HG02973 (cell line): ENCODE results near the gene SMIM3.
A peak's percentile ranks its signal among the peaks of the same experiment; 100 is the strongest.
"Not testable (repeated sequence)": the region's sequence is repeated elsewhere in the genome, so short reads cannot be mapped to it uniquely, and the experiment has no call there.

ENCODE experiments used
- ATAC-seq: cut with Tn5 transposase; IDR thresholded peaks from one replicate; pipeline ENCODE4 v1.9.1; 2021; ENCODE audit warnings: moderate library complexity; ENCODE audit not compliant: unreplicated experiment

Gene SMIM3, protein sequence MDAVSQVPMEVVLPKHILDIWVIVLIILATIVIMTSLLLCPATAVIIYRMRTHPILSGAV

DNA sequence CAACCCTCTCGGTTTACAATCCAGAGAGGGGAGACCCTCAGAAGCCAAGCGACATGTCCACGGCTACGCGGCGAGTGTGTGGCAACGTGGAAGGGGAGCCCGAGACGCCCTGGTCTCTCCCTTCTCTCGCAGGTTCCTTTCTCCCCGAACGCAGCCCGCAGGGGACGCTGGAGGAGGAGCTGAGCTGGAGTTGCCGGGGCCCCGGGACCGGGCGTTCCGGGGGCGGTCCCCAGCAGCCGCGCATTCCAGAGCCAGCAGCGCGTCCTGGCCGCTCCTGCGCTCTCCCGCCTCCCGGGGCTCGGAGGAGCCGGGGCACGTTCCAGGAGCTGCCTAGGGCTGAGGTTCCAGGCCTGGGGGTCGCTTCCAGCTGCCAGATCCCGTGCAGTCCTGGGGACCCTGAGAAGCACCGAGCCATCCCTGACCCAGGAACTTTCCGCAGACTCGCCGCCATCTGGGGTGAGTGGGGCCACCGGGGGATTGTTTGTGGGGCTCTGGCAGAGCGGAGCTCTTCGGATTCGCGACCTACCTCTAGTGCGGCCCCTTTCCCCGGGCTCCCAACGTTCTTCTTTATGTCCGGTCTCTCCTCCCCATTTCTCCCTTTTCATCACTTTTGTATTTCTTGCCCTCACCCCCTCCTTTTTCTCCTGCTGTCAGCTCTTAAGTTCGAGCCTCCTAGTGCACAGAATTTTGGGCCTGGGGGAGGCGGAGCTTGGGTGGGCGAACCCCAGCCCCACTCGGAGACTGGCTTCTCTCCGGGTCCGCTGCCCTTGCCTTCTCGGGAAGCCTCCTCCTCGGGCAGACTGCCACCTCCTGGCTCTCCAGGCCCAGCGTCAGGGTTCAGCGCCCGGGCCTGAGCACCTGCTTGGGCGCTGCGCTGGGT, at the start of gene SMIM3:
SMIM3 (plus strand) TSS at position 241 of the 880 bp plus-strand sequence. CDS start 16,684 bp downstream, outside the sequence.
- ATAC-seq = peak; percentile 34

DNA sequence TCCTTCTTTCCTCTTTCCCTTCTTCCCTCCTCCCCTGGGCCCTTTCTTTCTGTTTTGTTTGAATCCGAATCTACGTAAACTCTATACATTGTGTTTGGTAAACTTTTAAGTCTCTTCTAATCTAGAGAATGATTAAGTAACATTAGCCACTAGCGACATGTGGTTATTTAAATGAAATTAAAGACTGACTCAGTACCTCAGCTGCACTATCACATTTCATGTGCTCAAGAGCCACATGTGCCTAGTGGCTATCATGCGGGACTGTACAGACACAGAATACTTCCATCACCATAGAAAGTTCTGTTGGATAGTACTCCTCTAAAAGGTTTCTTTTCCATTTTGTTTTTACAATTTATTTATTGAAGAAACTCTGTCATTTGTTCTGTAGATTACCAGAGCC, 48.7 kb upstream of the SMIM3 start:
- ATAC-seq = no peak

DNA sequence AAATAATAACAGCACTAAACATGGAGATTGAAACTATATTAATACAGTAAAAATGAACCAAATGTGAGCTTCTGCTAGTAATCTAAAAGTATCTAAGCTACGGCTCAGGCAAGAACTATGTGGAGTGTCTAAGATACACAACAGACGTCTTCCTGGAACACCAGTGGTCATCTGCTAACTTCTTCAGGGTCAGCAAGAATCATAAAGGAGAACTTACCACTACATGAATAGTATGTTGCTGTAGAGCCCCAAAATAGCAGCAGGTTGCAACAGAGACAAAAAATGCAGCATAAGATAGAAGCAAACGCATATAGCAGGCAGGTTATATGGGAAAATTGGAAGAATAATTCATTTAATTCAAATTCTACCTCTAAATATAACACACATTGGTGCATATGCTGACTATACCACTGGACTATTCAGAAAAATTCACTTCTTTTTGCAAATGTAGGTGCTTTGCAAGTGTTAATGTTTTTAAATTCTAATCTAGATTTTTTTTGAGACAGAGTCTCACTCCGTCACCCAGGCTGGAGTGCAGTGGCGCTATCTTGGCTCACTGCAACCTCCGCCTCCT, 46.8 kb upstream of the SMIM3 start:
- ATAC-seq = no peak

DNA sequence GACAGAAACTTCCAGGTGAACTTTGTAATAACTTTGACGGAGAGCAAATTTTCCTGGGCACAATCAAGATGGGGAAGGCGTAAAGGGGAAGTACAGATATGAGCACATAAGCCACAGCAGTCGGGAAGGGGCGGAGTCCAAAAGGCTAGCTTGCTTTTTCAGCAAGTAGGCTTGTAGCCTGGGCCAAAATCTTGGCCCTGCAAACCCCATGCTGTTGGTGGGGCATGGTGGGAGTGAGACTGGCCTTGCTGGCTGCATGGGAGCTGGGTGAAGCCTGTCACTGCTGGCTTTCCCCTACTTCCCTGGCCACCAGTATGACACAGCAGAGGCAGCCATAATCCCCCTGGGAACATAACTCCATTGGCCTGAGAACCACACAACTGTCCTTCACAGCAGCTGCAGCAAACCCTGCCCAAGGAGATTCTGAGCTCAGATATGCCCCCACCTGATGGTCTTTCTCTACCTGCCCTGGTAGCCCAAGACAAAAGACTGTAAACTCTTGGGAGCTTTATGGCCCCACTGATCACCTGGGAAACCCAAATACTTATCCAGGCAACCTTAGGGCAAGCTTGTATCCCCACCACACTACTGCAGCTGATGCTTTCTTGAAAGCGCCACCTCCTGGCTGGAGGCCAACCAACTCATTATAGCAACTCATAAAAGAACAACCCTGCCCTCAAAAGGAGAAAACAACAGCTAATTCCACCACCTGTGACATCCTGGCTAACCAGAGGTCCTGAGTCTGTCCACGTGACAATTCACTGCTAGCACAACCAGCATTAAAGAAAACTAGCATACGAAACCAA, 43.8 kb upstream of the SMIM3 start:
- peak; percentile 93 for ATAC-seq

DNA sequence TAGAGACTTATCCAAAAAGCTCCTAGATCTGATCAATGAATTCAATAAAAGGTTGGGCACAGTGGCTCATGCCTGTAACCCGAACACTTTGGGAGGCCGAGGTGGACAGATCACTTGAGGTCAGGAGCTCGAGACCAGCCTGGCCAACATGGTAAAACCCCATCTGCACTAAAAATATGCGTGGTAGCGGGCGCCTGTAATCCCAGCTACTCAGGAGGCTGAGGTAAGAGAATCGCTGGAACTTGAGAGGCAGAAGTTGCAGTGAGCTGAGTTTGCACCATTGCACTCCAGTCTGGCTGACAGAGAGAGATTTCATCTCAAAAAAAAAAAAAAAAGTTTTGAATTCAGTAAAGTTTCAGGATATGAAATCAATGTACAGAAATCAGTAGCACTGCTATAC, 39.7 kb upstream of the SMIM3 start:
- ATAC-seq = no peak

DNA sequence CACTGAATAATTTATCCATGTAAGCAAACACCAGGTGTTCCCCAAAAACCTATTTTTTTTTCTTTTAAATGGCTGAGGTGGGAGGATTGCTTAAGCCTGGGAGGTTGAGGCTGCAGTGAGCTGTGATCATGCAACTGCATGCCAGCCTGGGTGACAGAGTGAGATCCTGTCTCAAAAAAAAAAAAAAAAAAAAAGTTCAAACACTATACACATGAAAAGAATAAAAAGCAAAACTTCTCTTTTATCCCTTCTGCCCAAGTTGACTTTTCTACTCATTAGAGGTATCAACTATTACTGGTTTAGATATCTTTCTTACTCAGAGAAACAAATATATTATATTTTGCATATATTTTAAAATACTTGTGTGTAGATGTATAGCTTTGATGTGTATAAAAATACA, 37.6 kb upstream of the SMIM3 start:
- no peak for ATAC-seq

DNA sequence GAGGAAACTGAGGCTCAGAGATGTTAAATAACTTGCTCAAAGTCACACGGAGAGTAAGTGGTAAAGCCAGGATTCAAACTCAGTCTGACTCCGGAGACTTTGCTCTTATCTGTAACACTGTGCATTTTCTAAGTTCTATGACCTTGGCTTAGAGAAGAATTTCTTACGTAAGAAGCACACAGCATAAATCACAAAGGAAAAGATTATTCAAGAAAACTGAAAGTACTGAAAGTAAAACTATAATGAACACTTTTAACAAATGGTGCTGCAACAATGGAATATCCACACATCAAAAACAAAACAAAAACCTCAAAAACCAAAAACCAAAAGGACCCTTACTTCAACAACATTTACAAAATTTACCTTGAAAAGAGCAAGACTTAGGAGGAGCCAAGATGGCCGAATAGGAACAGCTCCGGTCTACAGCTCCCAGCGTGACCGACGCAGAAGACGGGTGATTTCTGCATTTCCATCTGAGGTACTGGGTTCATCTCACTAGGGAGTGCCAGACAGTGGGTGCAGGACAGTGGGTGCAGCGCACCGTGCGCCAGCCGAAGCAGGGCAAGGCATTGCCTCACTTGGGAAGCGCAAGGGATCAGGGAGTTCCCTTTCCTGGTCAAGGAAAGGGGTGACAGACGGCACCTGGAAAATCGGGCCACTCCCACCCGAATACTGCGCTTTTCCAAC, 36.0 kb upstream of the SMIM3 start:
- ATAC-seq = not testable (repeated sequence)

DNA sequence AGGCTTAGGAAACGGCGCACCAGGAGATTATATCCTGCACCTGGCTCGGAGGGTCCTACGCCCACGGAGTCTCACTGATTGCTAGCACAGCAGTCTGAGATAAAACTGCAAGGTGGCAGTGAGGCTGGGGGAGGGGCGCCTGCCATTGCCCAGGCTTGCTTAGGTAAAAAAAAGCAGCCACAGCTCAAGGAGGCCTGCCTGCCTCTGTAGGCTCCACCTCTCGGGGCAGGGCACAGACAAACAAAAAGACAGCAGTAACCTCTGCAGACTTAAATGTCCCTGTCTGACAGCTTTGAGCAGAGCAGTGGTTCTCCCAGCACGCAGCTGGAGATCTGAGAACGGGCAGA, 35.4 kb upstream of the SMIM3 start:
- not testable (repeated sequence) for ATAC-seq

DNA sequence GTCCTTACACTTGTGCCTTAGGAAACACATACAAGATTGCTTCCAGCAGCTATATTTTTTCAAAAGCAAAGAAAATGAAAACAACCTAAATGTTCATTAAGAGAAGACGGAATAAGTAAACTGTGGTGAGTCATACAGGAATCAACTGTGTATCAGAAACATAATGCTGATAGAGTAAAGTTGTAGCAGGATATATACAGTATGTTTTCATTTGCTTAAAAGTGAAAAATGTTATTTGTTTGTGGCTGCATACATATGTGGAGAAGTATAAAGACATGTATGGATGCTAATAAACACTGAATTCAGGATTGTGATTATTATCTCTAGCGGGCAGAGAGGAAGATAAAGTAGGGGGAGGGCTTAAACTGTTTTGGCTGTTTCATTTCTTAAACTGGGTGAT, 28.1 kb upstream of the SMIM3 start:
- no peak for ATAC-seq

DNA sequence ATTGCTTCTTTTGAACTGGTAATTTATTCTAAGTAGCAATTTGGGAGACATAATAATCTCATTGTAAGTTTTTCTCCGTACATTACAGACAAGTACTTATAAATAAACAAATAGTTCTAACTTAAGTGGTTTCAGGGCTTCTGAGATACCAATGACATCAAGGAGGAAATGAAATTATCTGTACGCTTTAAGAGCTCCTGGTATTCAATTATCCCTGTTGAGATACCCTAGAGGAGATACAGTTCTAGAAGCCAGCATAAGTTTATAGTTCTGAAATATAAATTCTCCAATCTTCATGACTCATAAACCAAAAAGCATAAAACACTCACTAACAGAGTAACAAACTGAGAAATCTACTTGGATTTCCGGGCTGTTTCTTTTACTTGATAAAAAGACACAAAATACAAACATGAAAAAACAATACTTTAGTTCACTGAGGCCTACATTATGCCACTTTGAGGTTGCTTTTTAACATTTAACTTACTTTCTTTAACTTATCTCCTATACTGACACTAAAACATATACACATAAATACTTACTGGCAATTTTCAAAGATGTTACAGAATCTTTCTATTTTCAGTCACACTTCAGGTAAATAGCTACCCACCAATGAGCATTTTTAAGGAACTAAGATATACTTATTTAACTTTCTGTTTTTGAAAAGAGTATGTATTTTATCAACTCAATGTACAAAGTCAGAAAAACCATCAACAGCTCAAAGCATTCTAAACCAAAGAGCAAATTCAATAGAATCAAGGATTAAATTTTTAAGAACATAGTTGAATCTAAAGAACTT, 27.3 kb upstream of the SMIM3 start:
- no peak for ATAC-seq

DNA sequence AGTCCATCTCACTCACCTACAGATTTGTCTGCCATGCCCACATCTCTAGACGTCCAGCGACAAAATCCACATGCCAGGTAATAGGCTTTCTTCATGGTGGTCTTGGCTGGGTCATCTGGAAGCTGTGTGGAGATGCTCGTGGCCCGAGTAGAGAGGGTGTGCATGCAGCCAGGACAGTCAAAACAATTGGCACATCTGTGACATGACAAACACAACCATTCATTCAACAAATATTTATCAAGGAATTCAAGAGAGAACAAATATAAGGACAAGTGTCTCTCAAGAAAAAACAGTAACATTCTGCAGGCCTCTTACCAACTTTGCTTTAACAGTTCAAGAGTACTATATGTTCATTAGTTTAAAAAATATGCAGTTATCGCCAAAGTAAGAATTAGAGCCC, 25.1 kb upstream of the SMIM3 start:
- ATAC-seq = no peak

DNA sequence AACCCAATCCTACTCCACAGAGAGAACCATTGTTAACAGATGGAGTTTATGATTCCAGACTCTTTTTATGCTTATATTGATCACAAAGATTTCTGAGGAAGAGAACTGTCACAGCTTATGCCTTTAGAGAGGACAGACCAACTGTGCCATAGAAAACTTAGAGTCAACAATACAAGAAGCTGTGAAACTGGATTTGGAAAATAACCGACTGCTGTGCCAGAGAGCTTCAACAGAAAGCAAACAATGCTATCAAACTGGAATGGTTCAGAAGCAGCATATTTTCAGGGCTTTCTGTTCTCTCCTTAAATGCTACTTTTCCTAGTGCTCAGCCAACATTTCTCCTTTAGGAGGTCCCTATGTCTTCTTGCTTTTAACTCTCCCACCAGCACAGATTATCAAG, 24.7 kb upstream of the SMIM3 start:
- no peak for ATAC-seq

DNA sequence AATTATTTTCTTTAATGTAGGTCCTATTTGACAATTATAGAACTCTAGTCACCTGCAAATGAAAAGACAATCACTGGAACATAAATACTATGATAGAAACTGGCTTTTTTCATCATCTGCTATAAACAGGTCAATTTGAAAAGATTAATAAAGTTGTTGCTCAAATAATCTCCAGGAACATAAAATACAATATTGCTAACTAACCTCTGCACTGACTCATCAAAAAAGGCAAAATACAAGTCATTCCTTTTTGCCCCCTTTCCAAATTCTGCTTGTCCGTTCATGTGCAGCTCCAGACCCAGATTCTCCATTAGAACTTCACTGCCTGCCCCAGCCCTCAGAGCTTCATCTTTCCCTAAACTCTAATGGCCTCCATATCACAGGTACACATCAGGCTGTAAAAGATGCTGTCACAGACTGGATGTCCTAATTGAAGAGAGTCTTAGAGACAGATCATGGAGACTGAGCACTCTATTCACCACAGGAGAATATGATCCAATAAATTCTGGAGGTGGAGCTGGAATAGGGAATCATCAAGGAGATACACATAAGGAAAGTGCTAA, 21.4 kb upstream of the SMIM3 start:
- no peak for ATAC-seq

DNA sequence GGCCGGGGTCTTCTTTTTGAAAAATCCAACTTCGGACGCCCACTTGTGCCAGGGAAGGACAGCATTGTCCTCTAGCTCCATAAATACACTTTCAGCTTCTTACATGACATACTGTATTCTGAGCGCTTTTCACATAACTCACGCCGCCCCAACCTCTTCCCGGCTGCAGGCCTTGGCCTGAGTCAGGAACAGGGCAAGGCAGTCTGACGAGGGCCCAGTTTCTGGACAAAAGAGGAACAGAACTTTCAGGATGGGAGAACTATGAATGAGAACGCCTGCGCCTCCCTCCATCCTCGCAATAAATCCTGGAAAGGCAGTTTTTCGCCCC, 20.4 kb upstream of the SMIM3 start:
- peak; percentile 18 for ATAC-seq

DNA sequence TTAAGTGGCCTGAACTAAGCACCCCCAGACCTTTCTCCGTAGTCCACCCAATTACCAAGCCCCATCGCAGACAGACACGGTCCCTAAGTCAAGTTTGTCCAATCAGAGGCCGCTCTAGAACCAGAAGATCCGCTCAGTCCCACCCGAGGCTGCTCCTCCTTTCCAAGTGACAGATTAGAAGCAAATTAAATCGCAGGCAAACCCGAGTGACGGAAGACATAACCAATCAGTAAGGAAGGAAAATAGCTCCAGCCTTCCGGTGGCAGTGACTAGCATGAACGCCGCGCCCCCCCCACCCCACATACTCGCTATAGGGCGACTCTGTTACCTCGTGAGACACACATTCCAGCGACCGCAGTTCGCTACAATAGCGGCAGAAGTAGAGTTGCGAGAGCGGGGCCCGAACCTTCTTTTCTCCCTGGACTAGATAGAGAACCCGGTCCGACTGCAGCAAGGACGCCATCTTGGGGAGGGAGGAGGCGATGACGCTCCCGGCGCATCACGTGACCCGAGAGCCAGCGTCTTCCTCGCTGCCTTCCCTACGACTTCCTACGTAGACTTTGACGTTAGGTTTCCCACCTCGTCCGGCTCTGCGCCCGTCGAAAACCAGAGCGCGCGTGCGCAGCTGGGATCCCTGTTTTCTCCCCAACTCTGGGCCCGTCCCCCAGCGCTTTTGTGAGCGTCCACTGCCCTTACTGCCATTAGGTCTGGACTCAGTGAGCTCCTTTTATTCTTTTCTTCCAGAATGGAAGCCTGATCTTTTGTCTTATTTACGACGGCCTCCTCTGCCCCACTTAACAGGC, 19.8 kb upstream of the SMIM3 start, which contains the start of gene DCTN4:
DCTN4 (minus strand) TSS at position 487 of the 803 bp plus-strand sequence; CDS start at position 463, 24 bp downstream.
- peak; percentile 96 for ATAC-seq

DNA sequence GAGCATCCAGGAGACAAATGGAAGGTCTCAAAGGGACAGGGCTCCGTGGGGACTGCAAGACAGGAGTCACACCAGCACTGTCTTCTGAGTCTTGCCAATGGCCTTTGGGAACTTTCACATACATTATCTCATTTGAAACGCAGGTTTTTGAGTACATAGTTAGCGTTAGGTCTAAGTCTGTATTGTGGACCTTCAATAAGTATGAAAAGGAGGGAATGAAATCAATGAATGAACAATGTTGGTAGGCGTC, 19.3 kb upstream of the SMIM3 start:
- no peak for ATAC-seq

DNA sequence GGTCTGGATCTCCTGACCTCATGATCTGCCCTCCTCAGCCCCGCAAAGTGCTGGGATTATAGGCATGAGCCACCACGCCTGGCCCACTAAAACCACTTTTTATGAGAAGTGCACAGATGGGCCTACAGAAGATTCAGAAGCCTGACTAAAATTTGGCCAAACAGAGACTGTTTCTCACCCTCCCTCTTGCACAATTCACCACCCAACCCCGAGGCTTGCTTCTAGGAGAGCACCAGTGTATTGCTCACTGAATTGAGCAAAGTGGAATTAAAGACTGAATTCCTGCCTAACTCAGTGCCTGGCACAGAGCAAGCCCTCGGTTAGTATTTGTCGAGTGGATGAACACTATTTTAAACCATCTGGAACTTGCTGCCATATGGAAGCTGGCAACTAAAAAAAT, 16.3 kb upstream of the SMIM3 start:
- no peak for ATAC-seq

DNA sequence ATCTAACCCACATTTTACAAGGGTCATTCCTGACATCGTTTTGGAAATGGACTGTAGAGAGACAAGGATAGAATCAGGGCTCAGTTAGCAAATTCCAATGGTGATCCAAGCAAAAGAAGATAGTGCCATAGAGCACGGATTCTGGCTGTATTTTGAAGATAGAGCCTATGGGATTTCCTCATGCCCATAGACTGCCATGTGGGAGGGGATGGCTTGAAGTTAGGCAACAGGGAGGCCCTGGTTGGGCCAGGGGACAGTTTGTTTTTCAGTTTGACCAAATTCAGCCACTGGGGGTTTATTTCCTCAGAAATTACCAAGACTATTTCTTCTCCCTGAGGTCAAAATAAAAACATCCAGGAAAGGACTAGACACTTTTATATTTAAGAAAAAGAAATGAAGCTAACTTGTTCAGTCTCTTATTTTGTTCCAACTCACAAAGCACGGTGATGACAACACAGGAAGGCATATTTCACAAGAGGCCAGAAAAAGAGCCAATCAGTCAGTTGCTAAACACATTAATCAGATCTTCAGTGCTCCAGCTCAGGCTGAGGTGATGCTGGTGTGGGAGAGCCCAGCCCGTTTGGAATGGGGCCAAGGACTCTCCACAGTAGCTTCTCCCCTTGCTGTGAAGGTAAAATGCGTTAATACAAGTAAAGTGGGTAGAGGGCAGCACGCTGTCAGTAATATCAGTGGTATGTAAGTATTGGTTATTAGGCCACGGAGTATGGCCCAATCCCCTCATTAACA, 15.4 kb upstream of the SMIM3 start:
- no peak for ATAC-seq

DNA sequence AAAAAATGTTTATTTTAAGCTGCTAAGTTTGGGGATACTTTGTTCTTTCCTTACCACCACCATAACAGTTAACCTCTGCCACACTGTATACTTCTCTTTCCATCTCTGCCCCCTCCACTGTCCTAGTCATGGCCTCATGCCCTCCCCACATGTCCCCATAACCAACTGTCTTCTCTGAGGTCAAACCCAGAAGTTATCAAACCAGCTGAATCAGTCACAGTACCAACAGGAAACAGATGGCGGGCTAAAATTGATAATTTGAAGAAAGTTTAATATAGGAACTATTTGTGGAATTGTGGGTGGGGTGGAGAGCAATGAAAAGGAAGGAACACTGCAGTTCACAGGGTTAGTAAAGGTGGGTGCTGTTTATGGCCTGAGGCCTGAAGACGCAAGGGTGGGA, 14.0 kb upstream of the SMIM3 start:
- no peak for ATAC-seq
